Measurements from ENCODE around the gene PAK1. TPM values are rescaled to one million over a fixed set of nuclear protein-coding genes. Genes with fewer than 3 reads are reported as not detected.

The PAK1 gene
- total and polyA plus RNA-seq, 2 of the 4 experiments (the other 2 are of a cell fraction) = 34.3 to 60.6 TPM

DNA sequence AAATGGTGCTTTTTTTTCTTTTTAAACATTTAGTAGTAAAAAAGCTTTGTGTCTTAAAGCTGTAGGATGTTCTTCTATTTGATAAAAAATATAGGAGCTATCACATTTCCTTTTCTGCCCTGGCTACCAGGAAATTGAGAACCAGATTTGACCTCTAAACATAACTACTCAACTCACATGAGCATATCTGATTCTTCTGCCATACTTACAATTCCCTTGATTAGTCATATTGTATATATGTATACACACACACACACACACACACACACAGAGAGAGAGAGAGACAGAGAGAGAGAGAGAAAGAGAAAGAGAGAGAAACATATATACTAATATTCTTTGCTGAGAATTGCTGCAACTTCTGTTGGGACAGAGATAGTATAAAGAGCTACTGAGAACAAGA is 149.4 kb downstream of the PAK1 start:
- H3K14ac ChIP-seq (replicated peaks; ENCODE audit: low read depth, low read length) = no peak overlapping the region
- peak overlapping the region; percentile 20; the same call in 1 of the 2 replicates for H3K18ac ChIP-seq (ENCODE audit: low read depth, low read length)
- no peak overlapping the region for H3K23ac ChIP-seq (ENCODE audit: low read depth, low read length)
- intact Hi-C loops (cut with micrococcal nuclease) = no loop called here
- H3K56ac ChIP-seq (ENCODE audit: extremely low read depth, insufficient read depth, low read length) = no peak overlapping the region
- no peak overlapping the region for H4K91ac ChIP-seq (ENCODE audit: insufficient read depth, low read depth, low read length)
- no peaks in the 10 kb centered on the region for H3K27me3 ChIP-seq (ENCODE audit: control insufficient read depth, insufficient read depth, low read length)
- H3K79me1 ChIP-seq (ENCODE audit: low read depth in 1 of 2, low read length in 2 of 2) = no peaks in the 10 kb centered on the region; a peak in 1 of 4 replicates
- no peak overlapping the region for H4K8ac ChIP-seq (ENCODE audit: low read depth in 2 of 2, low read length in 2 of 2)
- no peak overlapping the region for H4K5ac ChIP-seq (ENCODE audit: low read depth, low read length)
- no peak overlapping the region for H2BK120ac ChIP-seq (ENCODE audit: low read depth, low read length)
- no peak overlapping the region for H2BK5ac ChIP-seq (ENCODE audit: low read depth, low read length, poor library complexity, severe bottlenecking)
- H2AFZ ChIP-seq (replicated peaks; ENCODE audit: low read length, poor library complexity) = no peak overlapping the region
- H3K36me3 ChIP-seq (ENCODE audit: control insufficient read depth, insufficient read depth, low read length) = no peaks in the 10 kb centered on the region
- in situ Hi-C loops (cut with MboI; ENCODE audit: low sequenced_read_pairs) = no loop called here
- BruUV-seq (replicated peaks) = no TSS peak
- H2AK5ac ChIP-seq (ENCODE audit: low read depth, low read length) = no peak overlapping the region
- no peak overlapping the region for H3K27ac ChIP-seq (ENCODE audit: insufficient read depth, low read length)
- POLR2A ChIA-PET (ENCODE audit: unreplicated experiment) = no interaction called here
- no peak overlapping the region for H3K4me3 ChIP-seq (ENCODE audit: insufficient read depth, low read depth, low read length)
- H2BK15ac ChIP-seq (ENCODE audit: low read depth, low read length) = no peak overlapping the region
- H2AK9ac ChIP-seq (replicated peaks; ENCODE audit: low read depth, low read length, poor library complexity) = no peak overlapping the region
- H3K9me3 ChIP-seq (ENCODE audit: control insufficient read depth, insufficient read depth, low read length) = no peaks in the 10 kb centered on the region
- H4K20me1 ChIP-seq (ENCODE audit: insufficient read depth, low read length) = peaks cover 4% of the 10 kb centered on the region; the same call in 1 of the 2 replicates
- no peak overlapping the region for H2BK20ac ChIP-seq (ENCODE audit: low read depth, low read length)
- no peak overlapping the region for H3K4ac ChIP-seq (ENCODE audit: low read depth, low read length)
- H3K4me1 ChIP-seq (ENCODE audit: control insufficient read depth, insufficient read depth, low read length) = peaks cover 3% of the 10 kb centered on the region
- no peak overlapping the region for H3K9ac ChIP-seq (ENCODE audit: low read depth, low read length)
- CTCF ChIA-PET = interaction anchor here (0.6 kb wide), 1 partner anchor 19 kb away, joined by 4 read pairs; no protein-coding TSS in a partner anchor
- H3K4me2 ChIP-seq (ENCODE audit: low read depth, low read length) = no peak overlapping the region
- peak; percentile 27; the same call in 1 of the 2 replicates for TF ChIP-seq FOS (IDR thresholded peaks at IDR 0.05; ENCODE audit: low read depth, low read length)
- peak; percentile 43 for TF ChIP-seq BHLHE40 (IDR thresholded peaks at IDR 0.05; ENCODE audit: low read depth, low read length)
- no peak for TF ChIP-seq CHD1 (IDR thresholded peaks at IDR 0.05; ENCODE audit: low read depth, low read length)
- TF ChIP-seq CEBPB (IDR thresholded peaks at IDR 0.05; ENCODE audit: low read depth, low read length) = no peak
- peak; percentile 81 for ATAC-seq (ENCODE audit: low read depth)
- peaks cover 12% of the 10 kb centered on the region for H3K9me1 ChIP-seq (ENCODE audit: insufficient read depth, low read length)
- peak; percentile 76 for DNase-seq
- dilution Hi-C loops (cut with HindIII; ENCODE audit: low sequenced_read_pairs, unreplicated experiment) = no loop called here

All from IMR-90 (cell line).